ENCODE results near the gene MEPE. TPM values are rescaled to one million over a fixed set of nuclear protein-coding genes. Genes with fewer than 3 reads are reported as not detected.

MEPE gene
- total and polyA plus RNA-seq, 4 experiments from 2014 or later = not detected

- Histone ChIP-seq H3K9me3 (ENCODE audit: control insufficient read depth in 1 of 2, low read length in 2 of 2) (no peaks in the 10 kb centered on the region), H3K36me3 (ENCODE audit: insufficient read depth, low read length) (no peaks in the 10 kb centered on the region), H3K27ac (ENCODE audit: low read depth, low read length) (no peak overlapping the region), H3K4me1 (ENCODE audit: insufficient read depth, low read length) (no peaks in the 10 kb centered on the region), H3K4me3 (ENCODE audit: low read length in 2 of 2) (no peak overlapping the region), H3K27me3 (ENCODE audit: insufficient read depth, low read length) (no peaks in the 10 kb centered on the region)
- H3K4me3 Mint-ChIP-seq = peak overlapping the region in 1 of 8 donors; percentile 11
- H3K9me3 Mint-ChIP-seq = peaks cover 0 to 9% (median 3%) of the 10 kb centered on the region in 8 donors
- H3K36me3 Mint-ChIP-seq = no peaks in the 10 kb centered on the region
- peaks cover 2 to 8% (median 7%) of the 10 kb centered on the region in 4 donors for H3K4me1 Mint-ChIP-seq
- ChIA-PET CTCF (ENCODE audit: partially characterized antibody) (no interaction called here), POLR2A (ENCODE audit: partially characterized antibody) (no interaction called here)
- no peak overlapping the region for H3K27ac Mint-ChIP-seq
- peaks cover 1 to 5% of the 10 kb centered on the region in 2 donors for H3K27me3 Mint-ChIP-seq
- intact Hi-C loops (cut with micrococcal nuclease) = no loop called here
- no peak for DNase-seq
Observed at GRCh38 chr4:87895964-87896621, 63.3 kb downstream of the MEPE start.

Other genes with a start within 250 kb of the MEPE start
- gene DSPP, start 224.4 kb upstream of the MEPE start, total RNA-seq = not detected
- gene DSPP, start 224.4 kb upstream of the MEPE start, polyA plus RNA-seq = not detected
- gene DMP1, start 182.7 kb upstream of the MEPE start, total RNA-seq = not detected
- not detected for gene DMP1, start 182.7 kb upstream of the MEPE start, polyA plus RNA-seq
- not detected for gene IBSP, start 33.4 kb upstream of the MEPE start, total RNA-seq
- gene IBSP, start 33.4 kb upstream of the MEPE start, polyA plus RNA-seq = not detected
- 10 to 100 TPM; 15.5 to 19.9 TPM for gene SPP1, start 142.7 kb downstream of the MEPE start, total RNA-seq
- not detected for gene SPP1, start 142.7 kb downstream of the MEPE start, polyA plus RNA-seq
- 1 to 10 TPM; 6.8 to 7.5 TPM for gene PKD2, start 174.7 kb downstream of the MEPE start, total RNA-seq
- 1 to 10 TPM in 1 of 2 donors, under 1 TPM in 1; 0.93 to 5.2 TPM for gene PKD2, start 174.7 kb downstream of the MEPE start, polyA plus RNA-seq

Measured in CD4-positive, alpha-beta memory T cell (primary cell).